Upper lobe of left lung (tissue), 6 donors: Measurements from ENCODE around the gene TSHZ2. TPM values are rescaled to one million over a fixed set of nuclear protein-coding genes. Genes with fewer than 3 reads are reported as not detected.
A peak's percentile ranks its signal among the peaks of the same experiment; 100 is the strongest.
"Not testable (repeated sequence)": the region's sequence is repeated elsewhere in the genome, so short reads cannot be mapped to it uniquely, and the experiment has no call there.

Experiments used
- ATAC-seq, 2 donors: fragments of 200-7000 bp; cut with Tn5 transposase; one replicate each; pipeline ENCODE4 v1.9.1; 2022; ENCODE audit warnings: mild to moderate bottlenecking in 2 of 2, moderate library complexity in 2 of 2; ENCODE audit not compliant: low FRiP score in 2 of 2
- DNase-seq, 2 donors: peaks; one replicate each; pipeline ENCODE4 v3.0.0-alpha.2; 2019 to 2020
- H3K27ac ChIP-seq, 4 donors: fragments of 200-600 bp; sonication (generic); one replicate each; pipeline ENCODE4 v1.5.1; 2016 to 2019
- H3K27me3 ChIP-seq, 4 donors: fragments of 200-600 bp; sonication (generic); one replicate each; pipeline ENCODE4 v1.5.1; 2017 to 2019
- H3K36me3 ChIP-seq, 4 donors: fragments of 200-600 bp; sonication (generic); one replicate each; pipeline ENCODE4 v1.5.1; 2016 to 2019
- H3K4me1 ChIP-seq, 4 donors: fragments of 200-600 bp; sonication (generic); one replicate each; pipeline ENCODE4 v1.5.1; 2018 to 2019
- H3K4me3 ChIP-seq, 4 donors: fragments of 200-600 bp; sonication (generic); one replicate each; pipeline ENCODE4 v1.5.1; 2017 to 2019; ENCODE audit warnings: mild to moderate bottlenecking in 2 of 4, moderate library complexity in 1 of 4
- H3K9me3 ChIP-seq, 4 donors: fragments of 200-600 bp; sonication (generic); one replicate each; pipeline ENCODE4 v1.5.1; 2018 to 2019
- CTCF ChIP-seq, 6 experiments: fragments of 450-650 bp in 4 of 6; fragments of 200-600 bp in 2 of 6; sonication (generic) in 2 of 6; IDR thresholded peaks; one replicate each; pipeline ENCODE4 v1.5.1; 2016 to 2019; ENCODE audit warnings: antibody characterized with exemption in 6 of 6
- EP300 ChIP-seq, 4 donors: sonication (generic); formaldehyde crosslinking; IDR thresholded peaks; one replicate each; pipeline ENCODE4 v1.5.1; 2017; ENCODE audit warnings: antibody characterized with exemption in 4 of 4, control low read depth in 2 of 4
- POLR2A ChIP-seq, 4 donors: fragments of 450-650 bp; IDR thresholded peaks; one replicate each; pipeline ENCODE4 v1.5.1; 2016 to 2017; ENCODE audit warnings: antibody characterized with exemption in 4 of 4, mild to moderate bottlenecking in 2 of 4
- POLR2AphosphoS5 ChIP-seq, 2 donors: sonication (generic); formaldehyde crosslinking; IDR thresholded peaks; one replicate each; pipeline ENCODE4 v1.5.1; 2017; ENCODE audit warnings: antibody characterized with exemption in 2 of 2
- WGBS, 2 donors: methylation state at CpG; one replicate each; pipeline ENCODE4 v1.1.5; 2017 to 2018; 5-methylcytosine and 5-hydroxymethylcytosine counted together
- total RNA-seq, 6 donors: library from RNA; depleted of rRNA in 4 of 6; stranded (reverse); fragments of >200 nt in 4 of 6; gene quantifications; one replicate each; pipeline versions ENCODE4 v1.1.0 to v1.2.1, GENCODE V29; 2016 to 2021
- donor health status: DM: no; HTN: no; CAD: no; lungs with moderate emphysema.
- donor health status: DM: no; HTN: yes; CAD: no; lungs with severe emphysema.

The TSHZ2 gene
- total RNA-seq, 6 donors from 2014 or later = 1.8 to 10.0 (median 3.2) TPM

- WGBS, 2 donors = 70 to 86% methylated on average over 4 of the region's 4 CpGs
- no peaks in the 10 kb centered on the region for H3K9me3 ChIP-seq
- no peak for DNase-seq
- no peak overlapping the region for H3K4me3 ChIP-seq
- TF ChIP-seq POLR2A (IDR thresholded peaks at IDR 0.05) (no peak), POLR2AphosphoS5 (IDR thresholded peaks at IDR 0.05) (no peak), CTCF (IDR thresholded peaks at IDR 0.05) (no peak)
- no peaks in the 10 kb centered on the region for H3K27me3 ChIP-seq
- no peak overlapping the region for H3K27ac ChIP-seq
- no peaks in the 10 kb centered on the region for H3K4me1 ChIP-seq
- no peaks in the 10 kb centered on the region for H3K36me3 ChIP-seq
- no peak for ATAC-seq
These were observed 530.7 kb downstream of the TSHZ2 start for GRCh38 chr20:53502820-53503219.

GRCh38 chr20:53503517-53503919, 531.4 kb downstream of the TSHZ2 start:
- no peak for DNase-seq
- no peaks in the 10 kb centered on the region for H3K27me3 ChIP-seq
- no peak overlapping the region for H3K27ac ChIP-seq
- H3K9me3 ChIP-seq = no peaks in the 10 kb centered on the region
- no peaks in the 10 kb centered on the region for H3K4me1 ChIP-seq
- no peak overlapping the region for H3K4me3 ChIP-seq
- 86 to 87% methylated on average over 7 of the region's 7 CpGs for WGBS, 2 donors
- no peaks in the 10 kb centered on the region for H3K36me3 ChIP-seq
- no peak for TF ChIP-seq POLR2A (IDR thresholded peaks at IDR 0.05)
- TF ChIP-seq EP300 (IDR thresholded peaks at IDR 0.05) = no peak
- TF ChIP-seq CTCF (IDR thresholded peaks at IDR 0.05) = no peak
- TF ChIP-seq POLR2AphosphoS5 (IDR thresholded peaks at IDR 0.05) = no peak
- ATAC-seq = no peak

GRCh38 chr20:53504106-53504505, 531.9 kb downstream of the TSHZ2 start:
- H3K4me1 ChIP-seq, H3K9me3 ChIP-seq, H3K27ac ChIP-seq, H3K4me3 ChIP-seq, ATAC-seq, H3K36me3 ChIP-seq, H3K27me3 ChIP-seq: not testable (repeated sequence)
- 77 to 88% methylated on average over 16 to 18 of the region's 19 CpGs for WGBS, 2 donors
- DNase-seq = peak in 1 of 2 donors; percentile 27

- Histone ChIP-seq H3K9me3 (no peaks in the 10 kb centered on the region), H3K4me3 (no peak overlapping the region), H3K36me3 (no peaks in the 10 kb centered on the region), H3K4me1 (no peaks in the 10 kb centered on the region), H3K27ac (no peak overlapping the region), H3K27me3 (no peaks in the 10 kb centered on the region)
- no peak for DNase-seq
- TF ChIP-seq POLR2A (IDR thresholded peaks at IDR 0.05) (no peak), EP300 (IDR thresholded peaks at IDR 0.05) (no peak), POLR2AphosphoS5 (IDR thresholded peaks at IDR 0.05) (no peak), CTCF (IDR thresholded peaks at IDR 0.05) (no peak)
- no peak for ATAC-seq
- WGBS, 2 donors = 72 to 80% methylated on average over 9 of the region's 9 CpGs
These were observed 538.1 kb downstream of the TSHZ2 start for GRCh38 chr20:53510262-53510661.

GRCh38 chr20:53510704-53511103, 538.5 kb downstream of the TSHZ2 start:
- Histone ChIP-seq H3K27me3 (no peaks in the 10 kb centered on the region), H3K9me3 (no peaks in the 10 kb centered on the region), H3K27ac (no peak overlapping the region), H3K36me3 (no peaks in the 10 kb centered on the region), H3K4me3 (no peak overlapping the region), H3K4me1 (no peaks in the 10 kb centered on the region)
- no peak for TF ChIP-seq POLR2A (IDR thresholded peaks at IDR 0.05)
- no peak for TF ChIP-seq POLR2AphosphoS5 (IDR thresholded peaks at IDR 0.05)
- TF ChIP-seq EP300 (IDR thresholded peaks at IDR 0.05) = no peak
- TF ChIP-seq CTCF (IDR thresholded peaks at IDR 0.05) = no peak
- 76 to 91% methylated on average over 2 to 8 of the region's 8 CpGs for WGBS, 2 donors
- ATAC-seq (peak in 1 of 2 donors; percentile 26), DNase-seq (peak in 1 of 2 donors; percentile 34)
